NCI-H226 (cell line): ENCODE measurements around the gene SPEG.

ENCODE experiments used
- DNase-seq: peaks from one replicate; pipeline ENCODE4 v3.0.0-alpha.2; 2015

SPEG gene

GRCh38 chr2:219464286-219465032, 29.8 kb downstream of the SPEG start:
- DNase-seq = no peak

- DNase-seq = no peak
Observed at GRCh38 chr2:219465659-219466561, 31.3 kb downstream of the SPEG start.

GRCh38 chr2:219466816-219467735, 32.4 kb downstream of the SPEG start:
- no peak for DNase-seq

- DNase-seq = no peak
Observed at GRCh38 chr2:219467736-219468075, 33.1 kb downstream of the SPEG start.

GRCh38 chr2:219468410-219469185, 34.0 kb downstream of the SPEG start:
- no peak for DNase-seq

- DNase-seq = peak; percentile 71
Observed at GRCh38 chr2:219469186-219469724, 34.6 kb downstream of the SPEG start.

- DNase-seq = no peak
Observed at GRCh38 chr2:219470429-219470828, 35.8 kb downstream of the SPEG start.

GRCh38 chr2:219471476-219472371, 37.1 kb downstream of the SPEG start:
- DNase-seq = no peak

GRCh38 chr2:219472629-219473187, 38.1 kb downstream of the SPEG start:
- DNase-seq = no peak

- no peak for DNase-seq
Observed at GRCh38 chr2:219473511-219473910, 38.9 kb downstream of the SPEG start.

- no peak for DNase-seq
Observed at GRCh38 chr2:219474285-219475060, 39.8 kb downstream of the SPEG start.

GRCh38 chr2:219475278-219475677, 40.6 kb downstream of the SPEG start:
- no peak for DNase-seq

- DNase-seq = no peak
Observed at GRCh38 chr2:219475697-219476651, 41.3 kb downstream of the SPEG start.

- no peak for DNase-seq
Observed at GRCh38 chr2:219476652-219477151, 42.1 kb downstream of the SPEG start.

GRCh38 chr2:219477179-219477578, 42.5 kb downstream of the SPEG start:
- DNase-seq = no peak

GRCh38 chr2:219477815-219478214, 43.2 kb downstream of the SPEG start:
- no peak for DNase-seq

- DNase-seq = no peak
Observed at GRCh38 chr2:219478916-219479315, 44.3 kb downstream of the SPEG start.

GRCh38 chr2:219480004-219480403, 45.4 kb downstream of the SPEG start:
- DNase-seq = no peak
